ENCODE results near the gene PRCD.

Gene PRCD

GRCh38 chr17:76575570-76575969 lies 35.7 kb downstream of the PRCD start:
- no peak for DNase-seq

DNA sequence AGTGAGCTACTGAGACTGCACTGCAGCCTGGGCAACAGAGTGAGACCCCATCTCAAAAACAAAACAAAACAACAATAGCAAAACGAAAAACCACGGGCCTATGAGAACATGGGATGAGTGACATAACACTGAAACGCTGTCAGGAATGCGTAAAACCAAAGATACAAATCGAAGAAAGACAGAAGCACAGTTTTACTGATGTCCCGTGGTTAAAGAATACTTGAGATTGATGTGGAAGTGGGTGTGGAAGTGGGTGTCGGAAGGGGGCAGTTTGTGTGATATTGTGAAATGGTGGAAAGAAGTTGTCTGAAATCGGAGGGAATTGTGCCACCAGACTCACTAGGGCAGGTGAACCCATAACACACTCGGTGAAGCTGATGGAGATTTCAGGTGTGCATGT lies 36.3 kb downstream of the PRCD start:
- DNase-seq, result no peak

DNA sequence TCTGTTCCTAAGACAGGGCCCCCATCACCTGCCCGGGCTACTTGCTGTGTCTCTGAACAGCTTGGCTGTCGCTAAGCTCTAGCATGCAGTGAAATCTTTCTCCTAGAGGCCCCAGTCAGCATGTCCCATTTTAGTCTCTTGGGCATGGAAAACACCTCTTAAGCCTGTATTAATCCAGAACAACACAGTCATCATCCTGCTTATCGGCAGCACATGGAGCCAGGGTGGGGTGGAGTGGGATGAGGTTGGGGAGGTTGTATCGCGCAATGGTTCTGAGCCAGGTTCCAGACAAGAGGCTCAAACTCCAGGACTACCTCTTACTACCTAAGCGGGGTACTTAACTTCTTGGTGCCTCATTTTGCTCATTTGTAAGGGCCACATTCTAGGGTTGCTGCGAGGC lies 38.0 kb downstream of the PRCD start:
- no peak for DNase-seq

DNA sequence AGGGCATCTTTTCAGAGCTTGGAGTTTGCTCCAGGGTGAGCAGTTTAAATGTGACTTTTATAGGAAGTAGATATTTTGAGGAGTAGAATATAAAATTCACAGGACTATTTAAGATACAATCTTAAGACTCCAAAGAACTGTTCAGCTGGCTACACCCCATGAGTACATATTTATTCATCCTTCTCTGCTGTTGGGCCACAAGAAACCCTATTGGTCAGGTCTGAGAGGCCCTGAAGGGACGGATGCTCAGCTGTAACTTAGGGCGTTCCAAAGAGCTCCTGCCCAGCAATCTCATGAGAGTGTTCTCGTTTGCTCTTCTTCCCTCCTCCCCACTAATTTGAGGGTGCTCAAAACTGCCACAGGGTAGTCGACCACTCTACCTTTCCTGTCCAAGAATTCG lies 38.5 kb downstream of the PRCD start:
- DNase-seq, result no peak

GRCh38 chr17:76579281-76579680 lies 39.4 kb downstream of the PRCD start:
- no peak for DNase-seq

- DNase-seq, result no peak
These were observed 41.7 kb downstream of the PRCD start for GRCh38 chr17:76581515-76581914.

DNA sequence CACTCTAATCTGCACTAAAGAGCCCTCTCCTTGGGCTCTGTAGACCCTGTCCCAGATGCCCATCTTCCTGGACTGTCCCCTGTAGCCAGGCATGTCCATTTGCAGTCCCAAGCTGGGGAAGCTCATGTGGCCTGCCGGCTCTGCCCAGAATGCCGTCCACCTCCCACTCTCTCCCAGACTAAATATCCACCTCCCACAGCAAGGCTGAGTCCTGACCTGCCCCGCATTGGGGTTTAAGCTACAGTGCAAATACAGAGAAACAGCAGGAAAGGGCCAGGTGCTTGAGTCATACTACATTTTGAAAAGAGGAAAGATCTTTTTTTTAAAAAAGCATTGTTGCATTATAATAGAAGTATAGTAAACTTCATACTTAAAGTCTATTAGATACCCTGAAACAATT lies 42.8 kb downstream of the PRCD start:
- no peak for DNase-seq

GRCh38 chr17:76584427-76585032 lies 44.7 kb downstream of the PRCD start:
- no peak for DNase-seq

GRCh38 chr17:76585033-76585648 lies 45.3 kb downstream of the PRCD start:
- DNase-seq, result no peak

DNA sequence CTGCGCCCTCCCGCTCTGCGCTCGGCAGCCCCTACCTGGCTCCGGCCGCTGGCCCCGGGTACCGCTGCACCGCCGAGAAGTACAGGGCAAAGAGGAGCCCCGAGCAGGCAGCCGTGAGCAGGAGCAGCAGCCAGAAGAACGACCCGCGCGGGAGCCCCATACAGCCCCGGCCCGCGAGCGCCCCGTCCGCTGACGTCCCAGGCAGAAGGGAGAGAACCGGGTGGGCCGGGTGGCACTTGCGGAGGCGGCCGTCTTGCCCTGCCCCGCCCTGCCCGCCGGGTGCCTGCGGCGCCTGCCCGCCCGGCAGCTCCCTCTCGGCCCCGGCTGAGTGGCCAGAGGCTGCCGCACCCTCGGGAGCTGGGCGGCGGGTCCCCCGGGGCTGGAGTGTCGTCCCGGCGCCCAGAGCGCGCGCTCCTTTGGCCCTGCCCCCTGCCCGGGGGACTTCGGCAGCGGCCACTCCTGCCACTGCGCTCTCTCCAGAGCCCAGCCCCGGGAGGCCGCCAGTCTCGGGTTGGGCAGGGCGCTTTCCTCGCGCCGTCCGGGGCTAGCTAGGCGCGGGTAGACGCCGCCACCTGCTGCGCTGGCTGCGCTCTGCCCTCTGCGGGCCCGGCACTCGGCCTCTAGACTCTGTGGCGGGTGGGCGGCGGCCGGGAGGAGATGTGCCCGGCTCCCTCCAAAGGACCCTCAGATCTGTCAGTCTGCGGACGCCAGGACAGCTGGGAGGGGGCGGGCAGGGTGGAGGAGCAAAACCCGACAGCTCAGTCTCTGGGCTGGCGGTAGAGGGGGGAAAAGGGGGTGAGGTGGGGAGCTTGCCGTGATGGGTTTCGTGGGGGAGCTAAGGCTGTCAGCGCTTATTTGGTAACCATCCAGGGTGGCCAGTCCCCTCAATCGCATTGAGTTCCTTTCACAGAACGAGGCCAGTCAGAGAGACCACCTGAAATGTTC lies 46.1 kb downstream of the PRCD start, which contains the start of gene ST6GALNAC2:
Gene ST6GALNAC2, minus strand, starts transcription at position 212 of the 945 bp plus-strand sequence. Its CDS starts 52 bp downstream, at position 160.
- no peak for DNase-seq

GRCh38 chr17:76586741-76587487 lies 47.1 kb downstream of the PRCD start:
- DNase-seq, result no peak

DNA sequence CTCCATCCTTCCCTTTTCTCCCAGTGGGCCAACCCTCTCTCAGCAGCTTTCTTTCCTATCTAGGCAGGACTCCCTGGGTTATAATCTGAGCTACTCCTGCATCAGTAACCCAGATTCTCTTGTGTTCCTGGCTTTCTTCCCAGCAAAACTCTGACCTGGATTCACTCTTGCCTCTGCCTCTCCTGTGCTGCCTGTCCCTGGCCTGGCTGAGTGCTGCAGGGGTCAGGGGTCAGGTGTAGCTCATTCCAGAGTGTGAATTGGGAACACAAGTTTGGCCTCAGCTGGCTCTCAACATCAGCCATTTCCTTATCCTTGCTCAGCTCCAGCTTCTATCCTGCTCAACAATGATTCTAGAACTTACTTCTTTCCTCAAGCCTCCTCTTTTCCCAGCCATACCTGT lies 48.3 kb downstream of the PRCD start:
- no peak for DNase-seq

DNA sequence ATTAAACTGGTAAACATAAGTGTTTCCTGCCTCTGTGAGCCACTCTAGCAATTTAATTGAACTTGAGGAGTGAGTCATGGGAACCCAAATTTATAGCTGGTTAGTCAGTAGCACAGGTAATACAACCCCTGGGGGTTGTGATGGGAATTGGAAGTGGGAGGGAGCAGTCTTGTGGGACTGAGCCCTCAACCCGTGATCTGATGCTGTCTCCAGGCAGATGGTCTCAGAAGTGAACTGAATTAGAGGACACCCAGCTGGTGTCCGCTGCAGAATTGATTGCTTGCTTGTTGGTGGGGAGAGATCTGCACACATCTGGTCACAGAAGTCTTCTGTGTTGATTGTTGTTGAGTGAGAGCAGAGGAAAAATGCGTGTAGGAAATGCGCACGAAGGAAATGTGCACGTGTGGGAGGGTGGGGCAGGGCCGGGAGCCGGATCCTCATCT lies 53.6 kb downstream of the PRCD start:
- DNase-seq, result no peak

DNA sequence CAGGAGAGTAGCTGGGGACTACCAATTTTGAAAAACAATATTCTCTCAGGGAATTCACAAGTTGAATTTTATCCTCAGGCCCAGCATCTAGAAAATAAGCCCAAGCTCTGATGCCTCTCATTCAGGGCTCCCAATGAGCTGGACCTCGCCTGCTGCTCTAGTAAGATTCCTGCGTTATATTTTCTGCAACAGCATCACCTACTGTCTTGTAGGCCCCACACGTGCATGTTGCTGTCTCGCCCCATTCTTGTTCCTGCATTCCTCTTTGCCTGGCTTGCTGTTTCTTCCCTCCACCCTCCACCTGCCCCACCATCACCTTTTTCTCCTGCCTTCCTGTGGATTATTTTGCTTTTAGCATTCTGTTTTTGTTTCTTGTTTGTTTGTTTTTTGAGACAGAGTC lies 54.1 kb downstream of the PRCD start:
- DNase-seq, result no peak

GRCh38 chr17:76594690-76595089 lies 54.8 kb downstream of the PRCD start:
- no peak for DNase-seq
